Lung (tissue), 12 donors: ENCODE data around the gene CD79A. TPM values are rescaled to one million over a fixed set of nuclear protein-coding genes. Genes with fewer than 3 reads are reported as not detected.

Experiments
- ATAC-seq: fragments of 200-7000 bp; cut with Tn5 transposase; one replicate; pipeline ENCODE4 v1.9.1; 2020; ENCODE audit warnings: moderate number of reproducible peaks; ENCODE audit not compliant: insufficient read depth, low FRiP score
- DNase-seq, 3 donors: peaks; one replicate each; pipeline ENCODE4 v3.0.0-alpha.2; 2013 to 2017
- H3K27ac ChIP-seq, 2 donors: one replicate each; pipeline ENCODE4 v1.5.1; 2013; ENCODE audit warnings: mild to moderate bottlenecking in 2 of 2, moderate library complexity in 2 of 2, control low read depth in 1 of 2, inconsistent platforms in 1 of 2, low read depth in 1 of 2, low read length in 1 of 2
- H3K27me3 ChIP-seq, 3 donors: one replicate each; pipeline ENCODE4 v1.5.1; 2013; ENCODE audit warnings: low read length in 2 of 3; ENCODE audit not compliant: control insufficient read depth in 3 of 3, insufficient read depth in 3 of 3
- H3K36me3 ChIP-seq, 4 donors: one replicate each; pipeline ENCODE4 v1.5.1; 2013; ENCODE audit warnings: low read length in 4 of 4, mild to moderate bottlenecking in 1 of 4, moderate library complexity in 1 of 4; ENCODE audit not compliant: control insufficient read depth in 4 of 4, insufficient read depth in 4 of 4
- H3K4me1 ChIP-seq, 5 donors: one replicate each; pipeline ENCODE4 v1.5.1; 2013; ENCODE audit warnings: low read length in 5 of 5, mild to moderate bottlenecking in 2 of 5, moderate library complexity in 1 of 5; ENCODE audit not compliant: control insufficient read depth in 5 of 5, insufficient read depth in 5 of 5
- H3K4me3 ChIP-seq: one replicate; pipeline ENCODE4 v1.5.1; 2013; ENCODE audit warnings: mild to moderate bottlenecking, control low read depth, moderate library complexity
- H3K9ac ChIP-seq, 2 donors: one replicate each; pipeline ENCODE4 v1.5.1; 2013; ENCODE audit warnings: low read length in 2 of 2, control low read depth in 1 of 2; ENCODE audit not compliant: insufficient read depth in 1 of 2
- H3K9me3 ChIP-seq, 4 donors: one replicate each; pipeline ENCODE4 v1.5.1; 2013; ENCODE audit warnings: low read length in 3 of 4, mild to moderate bottlenecking in 1 of 4, moderate library complexity in 1 of 4; ENCODE audit not compliant: control insufficient read depth in 4 of 4, insufficient read depth in 3 of 4
- WGBS, 2 donors: extraction: QIAGEN DNeasy Blood & Tissue Kit; methylation state at CpG; one replicate each; pipeline ENCODE4 v1.1.7; 2013; 5-methylcytosine and 5-hydroxymethylcytosine counted together
- polyA plus RNA-seq, 2 donors: library from polyadenylated mRNA; stranded (reverse); fragments of 200-250 nt; gene quantifications; one replicate each; pipeline ENCODE4 v1.2.1, GENCODE V29; 2013
- total RNA-seq, 2 donors: library from RNA; depleted of rRNA in 1 of 2; stranded (reverse); fragments of >200 nt in 1 of 2; gene quantifications; one replicate each; pipeline ENCODE4 v1.2.1, GENCODE V29; 2014 to 2021
- TF ChIP-seq, protein P1 (sequence below): IDR thresholded peaks from 2 replicates; pipeline ENCODE4 v1.5.1; 2012; ENCODE audit warnings: mild to moderate bottlenecking; ENCODE audit errors: control extremely low read depth, extremely low read depth
- donor health status: control.
- donor health status: control.
- donor health status: Bipolar disorder and iron deficiency.
- donor health status: healthy.
- donor health status: DM: yes; HTN: yes; CAD: no.

The CD79A gene
- total and polyA plus RNA-seq, 4 donors: 1.4 to 14.8 (median 5.9) TPM

DNA sequence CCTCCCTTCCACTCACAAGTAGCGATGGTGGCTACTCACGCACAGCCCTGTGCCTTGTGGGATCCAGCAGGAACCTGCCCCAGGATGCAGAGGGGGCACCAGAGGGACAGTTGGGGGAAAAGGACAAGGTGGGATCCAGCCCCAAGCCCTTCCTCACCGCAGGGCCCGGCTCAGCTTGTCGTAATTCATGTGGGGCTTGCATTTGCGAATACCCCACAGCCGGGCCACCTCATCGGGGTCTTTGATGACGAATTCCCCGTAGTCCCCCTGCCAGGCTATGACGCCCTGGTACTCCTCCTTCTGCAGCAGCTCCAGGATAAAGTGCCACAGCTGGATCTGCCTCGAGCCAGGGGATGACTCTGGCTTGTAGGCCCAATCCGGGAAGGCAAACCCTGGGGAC, 32.6 kb downstream of the CD79A start:
- TF ChIP-seq, protein P1, sequence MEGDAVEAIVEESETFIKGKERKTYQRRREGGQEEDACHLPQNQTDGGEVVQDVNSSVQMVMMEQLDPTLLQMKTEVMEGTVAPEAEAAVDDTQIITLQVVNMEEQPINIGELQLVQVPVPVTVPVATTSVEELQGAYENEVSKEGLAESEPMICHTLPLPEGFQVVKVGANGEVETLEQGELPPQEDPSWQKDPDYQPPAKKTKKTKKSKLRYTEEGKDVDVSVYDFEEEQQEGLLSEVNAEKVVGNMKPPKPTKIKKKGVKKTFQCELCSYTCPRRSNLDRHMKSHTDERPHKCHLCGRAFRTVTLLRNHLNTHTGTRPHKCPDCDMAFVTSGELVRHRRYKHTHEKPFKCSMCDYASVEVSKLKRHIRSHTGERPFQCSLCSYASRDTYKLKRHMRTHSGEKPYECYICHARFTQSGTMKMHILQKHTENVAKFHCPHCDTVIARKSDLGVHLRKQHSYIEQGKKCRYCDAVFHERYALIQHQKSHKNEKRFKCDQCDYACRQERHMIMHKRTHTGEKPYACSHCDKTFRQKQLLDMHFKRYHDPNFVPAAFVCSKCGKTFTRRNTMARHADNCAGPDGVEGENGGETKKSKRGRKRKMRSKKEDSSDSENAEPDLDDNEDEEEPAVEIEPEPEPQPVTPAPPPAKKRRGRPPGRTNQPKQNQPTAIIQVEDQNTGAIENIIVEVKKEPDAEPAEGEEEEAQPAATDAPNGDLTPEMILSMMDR: no peak
- peaks cover 0 to 40% (median 31%) of the 10 kb centered on the region in 3 donors for H3K27me3 ChIP-seq
- peaks cover 0 to 4% (median 0%) of the 10 kb centered on the region in 5 donors for H3K4me1 ChIP-seq
- DNase-seq (no peak), ATAC-seq (no peak)
- H3K36me3 ChIP-seq: peaks cover 0 to 30% (median 13%) of the 10 kb centered on the region in 4 donors
- no peak overlapping the region for H3K4me3 ChIP-seq
- peaks cover 0 to 2% (median 0%) of the 10 kb centered on the region in 4 donors for H3K9me3 ChIP-seq
- no peak overlapping the region for H3K9ac ChIP-seq
- no peak overlapping the region for H3K27ac ChIP-seq
- 65 to 77% methylated on average over 13 of the region's 13 CpGs for WGBS, 2 donors

DNA sequence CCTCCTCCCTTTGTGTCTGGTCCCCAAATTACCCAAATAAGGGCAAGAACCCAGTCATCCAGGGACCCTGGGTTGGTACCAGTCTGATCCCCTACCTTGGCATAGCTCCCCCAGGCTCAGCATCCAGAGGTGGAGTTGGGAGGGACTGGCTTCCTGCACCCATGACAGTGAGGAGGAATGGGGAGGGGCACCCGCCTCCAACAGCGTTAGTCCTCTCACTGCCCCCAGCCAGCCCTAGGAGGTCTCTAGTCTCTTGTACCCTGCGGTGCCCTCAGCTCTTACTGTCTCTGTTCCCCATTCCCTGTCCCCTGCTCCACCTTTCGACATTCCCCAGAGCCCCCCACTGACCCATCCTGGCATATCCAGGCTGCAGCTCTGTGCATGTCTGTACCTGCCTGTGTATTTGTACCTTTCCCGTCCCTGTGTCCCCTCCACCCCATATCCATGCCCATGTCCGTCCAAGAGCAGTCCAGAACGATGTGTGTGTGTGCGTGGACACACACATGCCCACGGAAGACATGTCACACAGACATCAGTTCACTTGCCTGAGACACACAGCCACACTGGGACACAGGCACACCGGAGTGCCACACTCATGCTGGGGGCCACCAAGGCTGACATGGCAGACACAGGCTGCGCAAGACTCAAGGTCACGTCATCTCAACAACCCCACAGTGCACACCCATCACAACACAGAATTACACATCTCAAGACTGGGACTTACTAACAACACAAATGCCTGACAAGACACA, 33.3 kb downstream of the CD79A start:
- H3K9me3 ChIP-seq: peaks cover 0 to 2% (median 0%) of the 10 kb centered on the region in 4 donors
- 62 to 67% methylated on average over 12 of the region's 12 CpGs for WGBS, 2 donors
- no peak overlapping the region for H3K9ac ChIP-seq
- no peak for DNase-seq
- H3K36me3 ChIP-seq: peaks cover 0 to 23% (median 8%) of the 10 kb centered on the region in 4 donors
- peaks cover 0 to 47% (median 35%) of the 10 kb centered on the region in 3 donors for H3K27me3 ChIP-seq
- no peak for ATAC-seq
- H3K4me3 ChIP-seq: no peak overlapping the region
- TF ChIP-seq, protein P1: no peak
- H3K4me1 ChIP-seq: peaks cover 0 to 3% (median 0%) of the 10 kb centered on the region in 5 donors
- H3K27ac ChIP-seq: no peak overlapping the region

DNA sequence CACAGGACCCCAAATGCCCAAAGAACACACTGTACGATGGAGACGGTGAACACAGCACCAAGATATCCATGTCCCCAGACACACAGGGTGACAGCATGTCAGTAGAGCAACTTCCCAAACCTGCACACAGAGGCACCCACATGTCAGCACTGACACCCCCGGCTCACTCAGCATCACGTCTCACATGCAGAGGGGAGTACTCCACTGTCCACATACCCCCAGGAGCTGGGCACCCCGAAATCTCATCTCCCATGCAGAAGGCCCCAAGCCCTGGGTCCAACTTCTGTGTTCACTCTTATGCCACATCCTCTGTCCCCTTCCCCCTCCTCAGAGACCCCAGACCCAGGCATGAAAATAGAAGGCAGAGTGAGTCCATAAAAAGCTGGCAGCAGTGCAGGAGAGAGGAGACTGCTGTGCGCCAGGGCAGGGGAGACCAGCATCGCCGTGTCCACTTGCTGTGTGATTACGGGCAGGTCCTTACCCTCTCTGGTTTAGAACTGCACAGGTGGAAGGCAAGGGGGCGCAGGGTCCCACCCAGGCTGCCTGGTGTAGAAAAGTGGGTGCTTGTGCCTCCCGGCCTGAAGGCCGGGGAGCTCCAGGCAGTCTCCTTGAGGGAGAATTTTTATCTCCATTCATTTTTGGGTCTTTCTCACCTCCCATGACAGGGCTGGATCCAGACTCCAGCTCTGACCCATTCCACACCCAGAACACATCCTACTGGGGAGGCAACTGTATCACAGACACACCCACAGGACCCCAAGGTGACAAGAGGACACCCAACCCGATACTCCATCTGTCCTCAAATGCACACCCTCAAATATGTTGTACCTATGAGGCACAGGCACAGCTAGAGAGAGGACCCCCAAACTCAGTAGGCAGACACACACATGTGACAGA, 34.2 kb downstream of the CD79A start:
- no peak overlapping the region for H3K4me3 ChIP-seq
- peaks cover 0 to 54% (median 41%) of the 10 kb centered on the region in 3 donors for H3K27me3 ChIP-seq
- no peak overlapping the region for H3K27ac ChIP-seq
- WGBS, 2 donors: 60 to 73% methylated on average over 13 of the region's 13 CpGs
- peaks cover 0 to 15% (median 3%) of the 10 kb centered on the region in 4 donors for H3K36me3 ChIP-seq
- DNase-seq (no peak), ATAC-seq (no peak)
- TF ChIP-seq, protein P1: no peak
- no peak overlapping the region for H3K9ac ChIP-seq
- peaks cover 0 to 5% (median 0%) of the 10 kb centered on the region in 4 donors for H3K9me3 ChIP-seq
- H3K4me1 ChIP-seq: peaks cover 0 to 3% (median 0%) of the 10 kb centered on the region in 5 donors
